HepG2 (cell line): ENCODE results near the gene STIM1. TPM values are rescaled to one million over a fixed set of nuclear protein-coding genes. Genes with fewer than 3 reads are reported as not detected.

Experiments used
- ARID3A ChIP-seq: IDR thresholded peaks from 2 replicates; pipeline ENCODE4 v1.6.1; 2012; ENCODE audit warnings: low read depth, low read length, improper control_type of control experiment
- ATRX ChIP-seq: sonication (generic); formaldehyde crosslinking; IDR thresholded peaks from 2 replicates; pipeline ENCODE4 v1.4.0; 2020; ENCODE audit warnings: missing genetic modification reagents, borderline replicate concordance
- CREB1 ChIP-seq, 2 experiments: fragments of 450-650 bp in 1 of 2; IDR thresholded peaks; 2 replicates each; pipeline ENCODE4 v1.6.1; 2016 to 2017; ENCODE audit warnings: control low read depth in 1 of 2, mild to moderate bottlenecking in 1 of 2, missing compliant biosample characterization in 1 of 2, missing genetic modification characterization in 1 of 2
- PRDM15 ChIP-seq: sonication (generic); formaldehyde crosslinking; IDR thresholded peaks from 2 replicates; pipeline ENCODE4 v1.4.0; 2020; ENCODE audit warnings: missing genetic modification reagents
- SAP130 ChIP-seq: IDR thresholded peaks from 2 replicates; pipeline ENCODE4 v1.6.1; 2016; ENCODE audit warnings: low read depth
- SIN3A ChIP-seq: IDR thresholded peaks from 2 replicates; pipeline ENCODE4 v1.6.1; 2011; ENCODE audit warnings: low read depth, mild to moderate bottlenecking, control low read depth, low read length, borderline replicate concordance
- ZMYM3 ChIP-seq: sonication (generic); formaldehyde crosslinking; IDR thresholded peaks from 2 replicates; pipeline ENCODE4 v1.5.1; 2020; ENCODE audit warnings: mild to moderate bottlenecking, missing genetic modification reagents
- ZNF18 ChIP-seq: sonication (generic); formaldehyde crosslinking; IDR thresholded peaks from 2 replicates; pipeline ENCODE4 v1.8.0; 2022; ENCODE audit warnings: mild to moderate bottlenecking, missing genetic modification reagents; ENCODE audit not compliant: insufficient replicate concordance
- ZNF331 ChIP-seq: sonication (generic); formaldehyde crosslinking; IDR thresholded peaks from 2 replicates; pipeline ENCODE4 v1.4.0; 2020; ENCODE audit warnings: missing genetic modification reagents
- ZNF652 ChIP-seq: IDR thresholded peaks from 2 replicates; pipeline ENCODE4 v1.6.1; 2016; ENCODE audit warnings: low read depth, borderline replicate concordance
- ZNF691 ChIP-seq: sonication (generic); formaldehyde crosslinking; IDR thresholded peaks from 2 replicates; pipeline ENCODE4 v1.4.0; 2020; ENCODE audit warnings: missing genetic modification reagents, low read depth, mild to moderate bottlenecking, borderline replicate concordance
- ZNF788 ChIP-seq: sonication (generic); formaldehyde crosslinking; IDR thresholded peaks from 2 replicates; pipeline ENCODE4 v1.5.0; 2020; ENCODE audit warnings: mild to moderate bottlenecking, missing genetic modification reagents, borderline replicate concordance
- ZSCAN29 ChIP-seq: sonication (generic); formaldehyde crosslinking; conservative IDR thresholded peaks from 2 replicates; pipeline ENCODE4 v1.4.0; 2020; ENCODE audit warnings: mild to moderate bottlenecking, missing genetic modification reagents
- polyA plus RNA-seq, 8 experiments: library from polyadenylated mRNA; depleted of rRNA in 3 of 8; stranded (reverse) in 7 of 8; unstranded in 1 of 8; fragments of >200 nt; fragmentation: Illumina TruSeq in 4 of 8; extraction: Trizol in 4 of 8; gene quantifications; 2 replicates each; pipeline versions ENCODE4 v1.2.1 to v1.2.3, GENCODE V29; 2011 to 2016; ENCODE audit warnings: low read depth in 4 of 8, missing spikeins in 1 of 8, mixed read lengths in 1 of 8; ENCODE audit not compliant: insufficient read depth in 1 of 8
- total RNA-seq, 5 experiments: library from RNA; depleted of rRNA; stranded (reverse); fragments of >200 nt; fragmentation: Illumina TruSeq; extraction: Trizol; gene quantifications; 2 replicates each; pipeline ENCODE4 v1.2.3, GENCODE V29; 2016; ENCODE audit warnings: low read depth in 1 of 5

STIM1 gene
- total and polyA plus RNA-seq, 2 of the 13 experiments (the other 11 are each of a cell fraction or from before 2014, with no cell fraction given), result 19.2 to 28.5 TPM

- 0 out of 2 replicates have a peak, but pooled peaks have one; percentile 52 for TF ChIP-seq ARID3A
- TF ChIP-seq ZMYM3 (CRISPR knock-in tag), result peak; percentile 79
- TF ChIP-seq ZNF788 (CRISPR knock-in tag), result no peak; the same call in 1 of the 2 replicates
- TF ChIP-seq ZNF652, result peak; percentile 44; the same call in 1 of the 2 replicates
- TF ChIP-seq CREB1 (IDR thresholded peaks at IDR 0.05), result no peak
- peak; percentile 33; the same call in 1 of the 2 replicates for TF ChIP-seq CREB1 (CRISPR knock-in tag; IDR thresholded peaks at IDR 0.05)
- TF ChIP-seq ATRX (CRISPR knock-in tag), result no peak
- TF ChIP-seq ZNF18 (CRISPR knock-in tag), result peak; percentile 32
- TF ChIP-seq ZNF691 (CRISPR knock-in tag), result no peak
- no peak for TF ChIP-seq PRDM15 (CRISPR knock-in tag)
- peak; percentile 86 for TF ChIP-seq SAP130 (CRISPR knock-in tag)
- TF ChIP-seq ZSCAN29 (CRISPR knock-in tag), result no peak
- peak; percentile 65 for TF ChIP-seq ZNF331
- 0 out of 2 replicates have a peak, but pooled peaks have one; percentile 54 for TF ChIP-seq SIN3A
Observed at GRCh38 chr11:3879967-3880542, 24.6 kb downstream of the STIM1 start (continued).
